ENCODE results near the gene ZNF2.

ZNF2 gene

GRCh38 chr2:95158441-95158840 lies 7.2 kb upstream of the ZNF2 start:
- peak overlapping the region; percentile 44; the same call in 1 of the 2 replicates for H3K27ac ChIP-seq
- TF ChIP-seq CTCF (conservative IDR thresholded peaks at IDR 0.05) (no peak), ZFX (IDR thresholded peaks at IDR 0.05) (no peak)

GRCh38 chr2:95158891-95159619 lies 6.6 kb upstream of the ZNF2 start:
- H3K27ac ChIP-seq, result peak overlapping the region; percentile 44
- no peak for TF ChIP-seq CTCF (conservative IDR thresholded peaks at IDR 0.05)
- TF ChIP-seq ZFX (IDR thresholded peaks at IDR 0.05), result no peak

GRCh38 chr2:95159690-95160449 lies 5.7 kb upstream of the ZNF2 start, which contains the start of gene ZNF514:
Gene ZNF514, minus strand, starts transcription at chr2:95159848. Its CDS starts 6,595 bp downstream, at chr2:95153253.
- no peak for TF ChIP-seq CTCF (conservative IDR thresholded peaks at IDR 0.05)
- TF ChIP-seq ZFX (IDR thresholded peaks at IDR 0.05), result no peak
- peak within 1 kb of the TSS; percentile 44 for H3K27ac ChIP-seq

GRCh38 chr2:95165030-95165370 lies 609 bp upstream of the ZNF2 start:
- peak overlapping the region; percentile 81 for H3K27ac ChIP-seq
- TF ChIP-seq CTCF (conservative IDR thresholded peaks at IDR 0.05) (no peak), ZFX (IDR thresholded peaks at IDR 0.05) (no peak)

- TF ChIP-seq CTCF (conservative IDR thresholded peaks at IDR 0.05) (no peak), ZFX (IDR thresholded peaks at IDR 0.05) (no peak)
- H3K27ac ChIP-seq, result peak overlapping the region; percentile 81
Observed at GRCh38 chr2:95166065-95166763, 605 bp downstream of the ZNF2 start.

GRCh38 chr2:95171902-95172301 lies 6.3 kb downstream of the ZNF2 start:
- no peak for TF ChIP-seq ZFX (IDR thresholded peaks at IDR 0.05)
- TF ChIP-seq CTCF (conservative IDR thresholded peaks at IDR 0.05), result no peak
- no peak overlapping the region for H3K27ac ChIP-seq
